Measurements from ENCODE around the gene HEPN1. TPM values are rescaled to one million over a fixed set of nuclear protein-coding genes. Genes with fewer than 3 reads are reported as not detected.

HEPN1 gene
- total and polyA plus RNA-seq, 2 of the 8 experiments (the other 6 are each of a cell fraction or from before 2014, with no cell fraction given), result not detected

DNA sequence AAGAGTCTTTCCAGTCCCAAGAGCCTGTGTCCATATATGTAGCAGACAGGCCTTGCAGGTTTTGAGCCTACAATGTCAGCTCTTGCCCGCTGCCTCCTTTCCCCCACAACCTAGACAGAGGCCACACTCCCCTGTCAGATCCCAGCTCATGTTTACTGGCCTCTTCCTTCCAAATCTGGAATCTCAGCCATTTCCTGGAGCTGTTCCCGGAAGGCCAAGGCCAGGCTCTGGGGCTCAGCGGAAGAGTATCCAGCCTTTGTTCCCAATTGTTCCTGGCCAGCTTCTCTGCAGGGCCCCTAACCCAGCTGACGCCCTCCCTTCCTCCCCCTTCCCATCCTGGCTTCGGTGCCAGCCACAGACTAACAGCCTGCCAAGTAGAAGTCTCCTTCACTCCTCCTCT, 20.3 kb upstream of the HEPN1 start:
- Histone ChIP-seq H3K79me1 (ENCODE audit: low read depth, low read length) (no peaks in the 10 kb centered on the region), H3K18ac (ENCODE audit: extremely low read depth, low read length) (no peak overlapping the region; the same call in 1 of the 2 replicates), H4K5ac (ENCODE audit: insufficient read length, low read depth, low read length) (no peak overlapping the region), H3K9me3 (ENCODE audit: insufficient read depth in 2 of 2, low read depth in 1 of 2, low read length in 1 of 2) (no peaks in the 10 kb centered on the region), H3K23ac (ENCODE audit: insufficient read length) (no peak overlapping the region), H2BK15ac (ENCODE audit: low read length) (no peak overlapping the region), H3K9ac (replicated peaks in 1 of 4; ENCODE audit: extremely low read depth in 1 of 4, low read depth in 3 of 4, low read length in 3 of 4) (no peak overlapping the region), H3K56ac (replicated peaks; ENCODE audit: insufficient read length, low read depth, low read length) (no peak overlapping the region), H2BK120ac (replicated peaks; ENCODE audit: low read depth, low read length) (no peak overlapping the region), H4K8ac (ENCODE audit: extremely low read depth, insufficient read depth, low read length) (no peak overlapping the region), H3K4me2 (ENCODE audit: insufficient read depth in 1 of 2, low read depth in 2 of 2, low read length in 2 of 2) (no peak overlapping the region), H2BK20ac (ENCODE audit: low read length) (peak overlapping the region; percentile 50; the same call in 1 of the 2 replicates), H3K4me3 (ENCODE audit: extremely low read depth in 1 of 4, insufficient read depth in 2 of 4, low read depth in 3 of 4, low read length in 4 of 4) (no peak overlapping the region), H2AK5ac (ENCODE audit: low read depth, low read length) (no peak overlapping the region), H3K27ac (ENCODE audit: low read depth, low read length) (no peak overlapping the region), H2BK12ac (ENCODE audit: low read depth, low read length) (peak overlapping the region; percentile 55; the same call in 1 of the 2 replicates), H3K4ac (replicated peaks; ENCODE audit: insufficient read length, low read depth, low read length) (no peak overlapping the region), H2BK5ac (ENCODE audit: low read depth, low read length) (no peak overlapping the region; the same call in 1 of the 2 replicates), H3K27me3 (replicated peaks in 1 of 4; ENCODE audit: control insufficient read depth in 3 of 4, extremely low read depth in 1 of 4, insufficient read depth in 3 of 4, low read length in 3 of 4) (peaks cover 0 to 6% (median 0%) of the 10 kb centered on the region in 4 experiments; a peak in 3 of 7 replicates), H3K79me2 (ENCODE audit: control insufficient read depth in 1 of 2, insufficient read depth in 2 of 2, low read length in 2 of 2) (no peaks in the 10 kb centered on the region), H3K36me3 (ENCODE audit: control insufficient read depth in 2 of 4, insufficient read depth in 4 of 4, low read length in 3 of 4) (no peaks in the 10 kb centered on the region), H3K14ac (ENCODE audit: insufficient read length) (no peak overlapping the region), H4K91ac (replicated peaks; ENCODE audit: insufficient read length, low read length) (no peak overlapping the region), H4K20me1 (replicated peaks in 1 of 2; ENCODE audit: control insufficient read depth in 1 of 2, insufficient read depth in 2 of 2, low read length in 2 of 2) (no peaks in the 10 kb centered on the region), H2AFZ (ENCODE audit: low read length) (0 out of 2 replicates have a peak overlapping the region, but pooled peaks have one; percentile 26), H3K23me2 (ENCODE audit: low read depth, low read length) (no peaks in the 10 kb centered on the region), H3K4me1 (replicated peaks in 1 of 4; ENCODE audit: control insufficient read depth in 3 of 4, insufficient read depth in 4 of 4, low read length in 3 of 4) (peaks cover 0 to 2% (median 1%) of the 10 kb centered on the region in 4 experiments; a peak in 3 of 7 replicates)
- ChIA-PET CTCF (ENCODE audit: partially characterized antibody) (interaction anchor here (0.8 to 4.1 kb wide), 13 partner anchors 10 to 455 kb away, joined by 3 to 13 read pairs (median 6); no protein-coding TSS in a partner anchor), POLR2A (ENCODE audit: partially characterized antibody) (interaction anchor here (1.2 to 1.7 kb wide), 2 partner anchors 10 to 55 kb away, joined by 3 to 5 read pairs; partner anchors contain the start of gene CCDC15)
- DNase-seq (ENCODE audit: low read depth in 1 of 2, low spot score in 2 of 2), result peak in 1 of 2 experiments; percentile 47
- WGBS, 2 experiments (ENCODE audit: extremely low coverage in 1 of 2, insufficient coverage in 1 of 2, insufficient read length in 1 of 2, insufficient replicate concordance in 2 of 2, low coverage in 1 of 2, low lambda C conversion rate in 2 of 2, missing lambda C conversion rate in 1 of 2), result 68% methylated on average over 5 of the region's 5 CpGs; no CpG with 5 or more reads in 1 of the 2 experiments
- no peak for FAIRE-seq
- TF ChIP-seq TBP (IDR thresholded peaks at IDR 0.05; ENCODE audit: low read depth, low read length) (no peak), SIX5 (IDR thresholded peaks at IDR 0.05; ENCODE audit: low read depth, low read length) (no peak), SP4 (IDR thresholded peaks at IDR 0.05; ENCODE audit: low read length) (no peak)
